K562 (cell line): ENCODE results near the gene SLC12A9. TPM values are rescaled to one million over a fixed set of nuclear protein-coding genes. Genes with fewer than 3 reads are reported as not detected.
A peak's percentile ranks its signal among the peaks of the same experiment; 100 is the strongest.

ENCODE experiments used
- ARHGAP35 ChIP-seq: fragments of 450-650 bp; IDR thresholded peaks from 2 replicates; pipeline ENCODE4 v1.6.1; 2018; ENCODE audit not compliant: partially characterized antibody
- BRD4 ChIP-seq: fragments of 200-600 bp; sonication (generic); IDR thresholded peaks from 2 replicates; pipeline ENCODE4 v1.6.1; 2017; ENCODE audit warnings: inconsistent platforms
- BRF1 ChIP-seq: IDR thresholded peaks from 3 replicates; pipeline ENCODE4 v1.6.1; 2011; ENCODE audit warnings: borderline replicate concordance, mild to moderate bottlenecking; ENCODE audit not compliant: insufficient read length; ENCODE audit errors: extremely low read depth
- CEBPZ ChIP-seq: fragments of 150-350 bp; IDR thresholded peaks from 2 replicates; pipeline ENCODE4 v1.6.1; 2014; ENCODE audit warnings: low read depth, mild to moderate bottlenecking, low read length, borderline replicate concordance
- CREBBP ChIP-seq: IDR thresholded peaks from one replicate; pipeline ENCODE4 v1.6.1; 2012; ENCODE audit warnings: low read depth, mild to moderate bottlenecking, control low read depth, inconsistent platforms, low read length
- CTBP1 ChIP-seq: fragments of 450-650 bp; IDR thresholded peaks from 2 replicates; pipeline ENCODE4 v1.6.1; 2016; ENCODE audit warnings: borderline replicate concordance
- CTCF ChIP-seq, 3 experiments: IDR thresholded peaks in 2 of 3; conservative IDR thresholded peaks in 1 of 3; 2 replicates each; pipeline ENCODE4 v1.5.1; 2011 to 2012; ENCODE audit warnings: low read length in 3 of 3, mild to moderate bottlenecking in 3 of 3, control low read depth in 2 of 3, improper control_type of control experiment in 1 of 3, inconsistent platforms in 1 of 3, low read depth in 1 of 3, mixed read lengths in 1 of 3, moderate library complexity in 1 of 3; ENCODE audit not compliant: insufficient read depth in 2 of 3
- CTCFL ChIP-seq: IDR thresholded peaks from 2 replicates; pipeline ENCODE4 v1.6.1; 2011; ENCODE audit warnings: borderline replicate concordance, low read depth, mild to moderate bottlenecking, moderate library complexity, low read length; ENCODE audit not compliant: insufficient read depth, poor library complexity, severe bottlenecking
- ETV6 ChIP-seq, 3 experiments: fragments of 150-350 bp in 1 of 3; sonication (generic) in 1 of 3; formaldehyde crosslinking in 1 of 3; IDR thresholded peaks; 2 replicates each; pipeline versions ENCODE4 v1.6.1 to v1.8.0; 2014 to 2022; ENCODE audit warnings: borderline replicate concordance in 2 of 3, low read depth in 2 of 3, antibody characterized with exemption in 1 of 3, low read length in 1 of 3, mild to moderate bottlenecking in 1 of 3, missing genetic modification reagents in 1 of 3
- GTF2A2 ChIP-seq: IDR thresholded peaks from 2 replicates; pipeline ENCODE4 v1.6.1; 2016; ENCODE audit warnings: mild to moderate bottlenecking, missing genetic modification characterization, missing compliant biosample characterization
- RBBP5 ChIP-seq: fragments of 200-600 bp; sonication (generic); IDR thresholded peaks from 2 replicates; pipeline ENCODE4 v1.6.1; 2012; ENCODE audit warnings: borderline replicate concordance, mild to moderate bottlenecking, low read length, control low read depth, inconsistent platforms; ENCODE audit not compliant: insufficient read depth, poor library complexity, severe bottlenecking
- ZBTB33 ChIP-seq: sonication (generic); formaldehyde crosslinking; IDR thresholded peaks from 2 replicates; pipeline ENCODE4 v1.8.1; 2023; ENCODE audit warnings: mild to moderate bottlenecking, missing genetic modification reagents
- ZBTB7A ChIP-seq: IDR thresholded peaks from 2 replicates; pipeline ENCODE4 v1.6.1; 2011; ENCODE audit warnings: low read depth, mild to moderate bottlenecking, low read length, moderate library complexity, borderline replicate concordance; ENCODE audit not compliant: control insufficient read depth
- ZC3H11A ChIP-seq: IDR thresholded peaks from 2 replicates; pipeline ENCODE4 v1.6.1; 2012; ENCODE audit warnings: low read depth, low read length, improper control_type of control experiment
- ZC3H4 ChIP-seq: sonication (generic); formaldehyde crosslinking; IDR thresholded peaks from 2 replicates; pipeline ENCODE4 v1.9.0; 2021; ENCODE audit warnings: missing genetic modification reagents, borderline replicate concordance
- polyA plus RNA-seq, 8 experiments: library from polyadenylated mRNA; depleted of rRNA in 4 of 8; stranded (reverse) in 5 of 8; unstranded in 3 of 8; fragments of >200 nt; fragmentation: Nextera tagmentation in 2 of 8; fragmentation: Illumina TruSeq in 1 of 8; extraction: Ambion mirVana in 2 of 8; extraction: Trizol in 1 of 8; gene quantifications; 2 replicates each; pipeline versions ENCODE4 v1.2.1 to v1.2.3, GENCODE V29; 2011 to 2014; ENCODE audit warnings: inconsistent platforms in 1 of 8, missing spikeins in 1 of 8
- total RNA-seq, 7 experiments: library from RNA; depleted of rRNA in 6 of 7; stranded (reverse); fragments of >200 nt in 6 of 7; fragmentation: Illumina TruSeq in 2 of 7; extraction: Trizol in 2 of 7; gene quantifications; 2 replicates each; pipeline versions ENCODE4 v1.2.1 to v1.2.3, GENCODE V29; 2011 to 2021; ENCODE audit warnings: low replicate concordance in 1 of 7

SLC12A9 gene
- total and polyA plus RNA-seq, 9 of the 15 experiments (the other 6 are each of a cell fraction or from before 2014, with no cell fraction given): 0.06 to 20.2 (median 10.7) TPM

- no peak for TF ChIP-seq GTF2A2 (tag)
- TF ChIP-seq ZC3H11A: no peak
- peak; percentile 30 for TF ChIP-seq RBBP5
- no peak for TF ChIP-seq CREBBP
- no peak; the same call in 1 of the 2 replicates for TF ChIP-seq ZC3H4
- peak; percentile 93 for TF ChIP-seq CTBP1
- TF ChIP-seq CTCFL: peak; percentile 78
- 0 out of 2 replicates have a peak, but pooled peaks have one; percentile 40 for TF ChIP-seq ZBTB33 (CRISPR knock-in tag)
- TF ChIP-seq BRD4: no peak
- TF ChIP-seq ETV6 (IDR thresholded peaks at IDR 0.05; ENCODE audit: borderline replicate concordance in 1 of 2, low read depth in 2 of 2, low read length in 1 of 2): no peak
- TF ChIP-seq ETV6 (CRISPR knock-in tag; IDR thresholded peaks at IDR 0.05; ENCODE audit: borderline replicate concordance): no peak
- no peak for TF ChIP-seq ARHGAP35
- peak; percentile 77 to 88 (median 80) for TF ChIP-seq CTCF (IDR thresholded peaks at IDR 0.05 in 2 of 3, conservative IDR thresholded peaks at IDR 0.05 in 1 of 3; ENCODE audit: insufficient read depth in 2 of 3, low read depth in 1 of 3, low read length in 3 of 3)
- TF ChIP-seq ZBTB7A: peak; percentile 92
- no peak for TF ChIP-seq CEBPZ
- TF ChIP-seq BRF1: no peak
Observed at GRCh38 chr7:100827330-100828226, 24.9 kb upstream of the SLC12A9 start, which contains the start of gene EPHB4 (continued).
